ENCODE measurements around the gene CCNI2.

The CCNI2 gene

GRCh38 chr5:132761321-132762240, 14.4 kb downstream of the CCNI2 start:
- Histone ChIP-seq H3K4me1 (ENCODE audit: insufficient read depth, low read length) (no peaks in the 10 kb centered on the region), H3K27ac (ENCODE audit: low read length) (no peak overlapping the region), H3K9me3 (ENCODE audit: insufficient read depth, low read depth, low read length) (no peaks in the 10 kb centered on the region), H3K27me3 (ENCODE audit: insufficient read depth, low read length) (no peaks in the 10 kb centered on the region), H3K9ac (ENCODE audit: low read depth, low read length) (no peak overlapping the region), H3K4me3 (ENCODE audit: low read length) (no peak overlapping the region), H3K36me3 (ENCODE audit: insufficient read depth, low read depth, low read length) (peaks cover 6% of the 10 kb centered on the region; the same call in 1 of the 2 replicates)

GRCh38 chr5:132762246-132763000, 15.2 kb downstream of the CCNI2 start:
- Histone ChIP-seq H3K27ac (ENCODE audit: low read length) (no peak overlapping the region), H3K36me3 (ENCODE audit: insufficient read depth, low read depth, low read length) (peaks cover 6% of the 10 kb centered on the region; the same call in 1 of the 2 replicates), H3K4me1 (ENCODE audit: insufficient read depth, low read length) (no peaks in the 10 kb centered on the region), H3K9ac (ENCODE audit: low read depth, low read length) (no peak overlapping the region), H3K4me3 (ENCODE audit: low read length) (no peak overlapping the region), H3K27me3 (ENCODE audit: insufficient read depth, low read length) (no peaks in the 10 kb centered on the region), H3K9me3 (ENCODE audit: insufficient read depth, low read depth, low read length) (no peaks in the 10 kb centered on the region)

DNA sequence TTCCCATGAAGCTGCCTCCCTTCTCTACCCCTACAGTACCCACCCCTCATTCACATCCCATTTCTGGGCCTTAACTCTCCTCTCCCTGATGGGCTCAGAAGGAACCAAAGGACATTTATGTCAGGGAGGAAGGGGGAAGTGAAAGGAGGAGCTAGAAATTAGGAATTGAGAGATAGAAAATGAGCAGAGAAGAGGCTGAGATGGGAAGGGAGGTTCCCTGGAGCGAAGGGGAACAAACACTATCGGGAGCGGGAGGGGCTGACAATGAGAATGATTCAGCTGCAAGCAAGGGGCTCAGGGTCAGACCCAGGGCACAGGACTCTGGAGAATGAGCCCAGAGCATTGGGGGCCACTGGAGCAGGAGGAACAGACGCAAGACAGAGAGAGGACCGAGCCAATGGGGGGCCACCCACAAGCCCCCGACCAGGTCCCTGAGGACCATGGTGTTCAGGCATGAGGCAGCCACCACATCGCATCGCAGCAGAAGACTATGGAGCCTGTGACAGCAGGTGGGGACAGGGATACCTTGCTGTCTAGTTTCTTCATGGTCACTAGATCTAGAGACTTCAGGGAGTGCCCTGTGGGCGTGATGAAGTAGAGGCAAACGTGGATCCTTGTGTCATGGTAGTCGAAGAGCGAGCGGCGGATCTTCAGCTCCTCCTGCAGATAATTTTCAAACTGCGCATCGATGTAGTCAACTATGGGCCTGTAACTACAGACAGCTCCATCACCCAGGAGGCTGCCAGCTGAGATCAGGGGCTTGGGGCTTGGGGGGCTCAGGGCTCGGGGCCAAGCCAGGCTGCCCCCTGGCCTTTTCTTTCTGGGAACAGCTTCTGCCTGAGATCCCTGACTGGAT, 16.2 kb downstream of the CCNI2 start:
- peaks cover 5% of the 10 kb centered on the region; the same call in 1 of the 2 replicates for H3K36me3 ChIP-seq (ENCODE audit: insufficient read depth, low read depth, low read length)
- H3K27me3 ChIP-seq (ENCODE audit: insufficient read depth, low read length) = no peaks in the 10 kb centered on the region
- no peak overlapping the region for H3K4me3 ChIP-seq (ENCODE audit: low read length)
- no peaks in the 10 kb centered on the region for H3K4me1 ChIP-seq (ENCODE audit: insufficient read depth, low read length)
- H3K9ac ChIP-seq (ENCODE audit: low read depth, low read length) = no peak overlapping the region
- no peaks in the 10 kb centered on the region for H3K9me3 ChIP-seq (ENCODE audit: insufficient read depth, low read depth, low read length)
- no peak overlapping the region for H3K27ac ChIP-seq (ENCODE audit: low read length)

GRCh38 chr5:132764051-132764450, 16.8 kb downstream of the CCNI2 start:
- Histone ChIP-seq H3K27me3 (ENCODE audit: insufficient read depth, low read length) (no peaks in the 10 kb centered on the region), H3K36me3 (ENCODE audit: insufficient read depth, low read depth, low read length) (no peaks in the 10 kb centered on the region), H3K27ac (ENCODE audit: low read length) (no peak overlapping the region), H3K4me1 (ENCODE audit: insufficient read depth, low read length) (no peaks in the 10 kb centered on the region), H3K9ac (ENCODE audit: low read depth, low read length) (no peak overlapping the region), H3K4me3 (ENCODE audit: low read length) (no peak overlapping the region), H3K9me3 (ENCODE audit: insufficient read depth, low read depth, low read length) (no peaks in the 10 kb centered on the region)

GRCh38 chr5:132764671-132765238, 17.5 kb downstream of the CCNI2 start:
- H3K27me3 ChIP-seq (ENCODE audit: insufficient read depth, low read length) = no peaks in the 10 kb centered on the region
- no peaks in the 10 kb centered on the region for H3K36me3 ChIP-seq (ENCODE audit: insufficient read depth, low read depth, low read length)
- H3K27ac ChIP-seq (ENCODE audit: low read length) = no peak overlapping the region
- no peak overlapping the region for H3K9ac ChIP-seq (ENCODE audit: low read depth, low read length)
- H3K4me1 ChIP-seq (ENCODE audit: insufficient read depth, low read length) = no peaks in the 10 kb centered on the region
- no peak overlapping the region for H3K4me3 ChIP-seq (ENCODE audit: low read length)
- no peaks in the 10 kb centered on the region for H3K9me3 ChIP-seq (ENCODE audit: insufficient read depth, low read depth, low read length)

- Histone ChIP-seq H3K27ac (ENCODE audit: low read length) (no peak overlapping the region), H3K4me1 (ENCODE audit: insufficient read depth, low read length) (0 out of 2 replicates have a peak, but pooled peaks cover under 1% of the 10 kb centered on the region), H3K4me3 (ENCODE audit: low read length) (no peak overlapping the region), H3K9ac (ENCODE audit: low read depth, low read length) (no peak overlapping the region), H3K27me3 (ENCODE audit: insufficient read depth, low read length) (no peaks in the 10 kb centered on the region), H3K36me3 (ENCODE audit: insufficient read depth, low read depth, low read length) (no peaks in the 10 kb centered on the region), H3K9me3 (ENCODE audit: insufficient read depth, low read depth, low read length) (no peaks in the 10 kb centered on the region)
These were observed 18.2 kb downstream of the CCNI2 start for GRCh38 chr5:132765311-132766019.

GRCh38 chr5:132766020-132766805, 19.0 kb downstream of the CCNI2 start:
- Histone ChIP-seq H3K4me1 (ENCODE audit: insufficient read depth, low read length) (0 out of 2 replicates have a peak, but pooled peaks cover 8% of the 10 kb centered on the region), H3K9me3 (ENCODE audit: insufficient read depth, low read depth, low read length) (no peaks in the 10 kb centered on the region), H3K36me3 (ENCODE audit: insufficient read depth, low read depth, low read length) (no peaks in the 10 kb centered on the region), H3K27me3 (ENCODE audit: insufficient read depth, low read length) (no peaks in the 10 kb centered on the region), H3K4me3 (ENCODE audit: low read length) (no peak overlapping the region), H3K27ac (ENCODE audit: low read length) (no peak overlapping the region), H3K9ac (ENCODE audit: low read depth, low read length) (no peak overlapping the region)

- H3K4me3 ChIP-seq (ENCODE audit: low read length) = no peak overlapping the region
- H3K27ac ChIP-seq (ENCODE audit: low read length) = no peak overlapping the region
- H3K4me1 ChIP-seq (ENCODE audit: insufficient read depth, low read length) = peaks cover 13% of the 10 kb centered on the region; the same call in 1 of the 2 replicates
- H3K9ac ChIP-seq (ENCODE audit: low read depth, low read length) = no peak overlapping the region
- no peaks in the 10 kb centered on the region for H3K9me3 ChIP-seq (ENCODE audit: insufficient read depth, low read depth, low read length)
- no peaks in the 10 kb centered on the region for H3K27me3 ChIP-seq (ENCODE audit: insufficient read depth, low read length)
- no peaks in the 10 kb centered on the region for H3K36me3 ChIP-seq (ENCODE audit: insufficient read depth, low read depth, low read length)
These were observed 19.5 kb downstream of the CCNI2 start for GRCh38 chr5:132766806-132767055.

GRCh38 chr5:132767150-132767549, 19.9 kb downstream of the CCNI2 start:
- H3K27ac ChIP-seq (ENCODE audit: low read length) = no peak overlapping the region
- H3K36me3 ChIP-seq (ENCODE audit: insufficient read depth, low read depth, low read length) = no peaks in the 10 kb centered on the region

DNA sequence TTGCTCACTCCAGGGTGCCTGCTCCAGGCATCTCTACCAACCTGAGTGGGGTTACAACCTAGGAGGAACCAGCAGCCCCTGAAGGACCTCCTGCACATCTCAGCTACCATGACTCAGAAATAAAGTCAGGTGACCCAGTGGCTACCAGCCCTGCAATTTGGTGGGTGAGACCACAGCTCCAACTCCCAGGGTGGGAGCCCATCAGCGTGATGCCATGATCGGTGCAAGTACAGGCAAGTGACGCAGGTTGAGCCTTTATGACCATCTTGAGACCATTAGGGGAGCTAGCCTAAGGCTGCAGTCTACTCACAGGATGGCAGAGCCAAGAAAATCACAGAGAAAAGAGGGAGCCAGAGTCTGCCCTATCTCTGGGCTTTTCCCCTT, 21.3 kb downstream of the CCNI2 start:
- H3K36me3 ChIP-seq (ENCODE audit: insufficient read depth, low read depth, low read length) = no peaks in the 10 kb centered on the region
- H3K27ac ChIP-seq (ENCODE audit: low read length) = no peak overlapping the region
- H3K9ac ChIP-seq (ENCODE audit: low read depth, low read length) = no peak overlapping the region
- no peak overlapping the region for H3K4me3 ChIP-seq (ENCODE audit: low read length)
- H3K9me3 ChIP-seq (ENCODE audit: insufficient read depth, low read depth, low read length) = no peaks in the 10 kb centered on the region
- H3K27me3 ChIP-seq (ENCODE audit: insufficient read depth, low read length) = no peaks in the 10 kb centered on the region
- H3K4me1 ChIP-seq (ENCODE audit: insufficient read depth, low read length) = peaks cover 19% of the 10 kb centered on the region

More at GRCh38 chr5:132767150-132767549, 19.9 kb downstream of the CCNI2 start:
- no peak overlapping the region for H3K9ac ChIP-seq (ENCODE audit: low read depth, low read length)
- no peak overlapping the region for H3K4me3 ChIP-seq (ENCODE audit: low read length)
- H3K9me3 ChIP-seq (ENCODE audit: insufficient read depth, low read depth, low read length) = no peaks in the 10 kb centered on the region
- no peaks in the 10 kb centered on the region for H3K27me3 ChIP-seq (ENCODE audit: insufficient read depth, low read length)
- peaks cover 17% of the 10 kb centered on the region for H3K4me1 ChIP-seq (ENCODE audit: insufficient read depth, low read length)
